ENCODE measurements around the gene TCEA3. TPM values are rescaled to one million over a fixed set of nuclear protein-coding genes. Genes with fewer than 3 reads are reported as not detected.

TCEA3 gene
- total RNA-seq, 2 donors from 2014 or later, result 110 to 140 TPM

GRCh38 chr1:23470282-23471070, 45.9 kb upstream of the TCEA3 start:
- ATAC-seq (no peak), DNase-seq (peak in 2 of 4 donors; percentile 24 to 29)
- Histone ChIP-seq H3K36me3 (replicated peaks in 1 of 2; ENCODE audit: insufficient read depth in 1 of 2, low read depth in 2 of 2) (no peaks in the 10 kb centered on the region), H3K4me1 (peaks cover 24% of the 10 kb centered on the region), H3K27me3 (no peaks in the 10 kb centered on the region), H3K4me3 (no peak overlapping the region), H3K27ac (no peak overlapping the region), H3K9me3 (no peaks in the 10 kb centered on the region)
- WGBS, 2 donors, result 73 to 74% methylated on average over 8 to 12 of the region's 12 CpGs
- TF ChIP-seq CTCF (IDR thresholded peaks at IDR 0.05) (no peak), POLR2A (IDR thresholded peaks at IDR 0.05) (no peak)
- intact Hi-C loops (cut with DNase I), result no loop called here

- Histone ChIP-seq H3K4me3 (no peak overlapping the region), H3K27me3 (no peaks in the 10 kb centered on the region), H3K4me1 (peaks cover 14% of the 10 kb centered on the region), H3K9me3 (no peaks in the 10 kb centered on the region), H3K36me3 (replicated peaks in 1 of 2; ENCODE audit: insufficient read depth in 1 of 2, low read depth in 2 of 2) (no peaks in the 10 kb centered on the region), H3K27ac (no peak overlapping the region)
- intact Hi-C loops (cut with DNase I), result no loop called here
- ATAC-seq, result no peak
- WGBS, 2 donors, result 27 to 32% methylated on average over 5 of the region's 5 CpGs
- no peak for TF ChIP-seq CTCF (IDR thresholded peaks at IDR 0.05)
- TF ChIP-seq POLR2A (IDR thresholded peaks at IDR 0.05), result no peak
- DNase-seq, result no peak
Observed at GRCh38 chr1:23469372-23469982, 44.9 kb upstream of the TCEA3 start.

- Histone ChIP-seq H3K9me3 (no peaks in the 10 kb centered on the region), H3K4me1 (no peaks in the 10 kb centered on the region), H3K27ac (no peak overlapping the region), H3K4me3 (no peak overlapping the region), H3K27me3 (no peaks in the 10 kb centered on the region), H3K36me3 (replicated peaks in 1 of 2; ENCODE audit: insufficient read depth in 1 of 2, low read depth in 2 of 2) (no peaks in the 10 kb centered on the region)
- TF ChIP-seq POLR2A (IDR thresholded peaks at IDR 0.05), result no peak
- no peak for TF ChIP-seq CTCF (IDR thresholded peaks at IDR 0.05)
- DNase-seq (no peak), ATAC-seq (no peak)
- intact Hi-C loops (cut with DNase I), result no loop called here
- WGBS, 2 donors, result 96 to 100% methylated on average over 3 of the region's 3 CpGs
Observed at GRCh38 chr1:23466423-23466989, 42.0 kb upstream of the TCEA3 start.

GRCh38 chr1:23463286-23463685, 38.7 kb upstream of the TCEA3 start:
- intact Hi-C loops (cut with DNase I), result no loop called here
- H3K9me3 ChIP-seq, result no peaks in the 10 kb centered on the region
- H3K27me3 ChIP-seq, result no peaks in the 10 kb centered on the region
- no peak overlapping the region for H3K4me3 ChIP-seq
- WGBS, 2 donors, result 89 to 90% methylated on average over 3 of the region's 3 CpGs
- ATAC-seq (no peak), DNase-seq (no peak)
- H3K36me3 ChIP-seq (replicated peaks in 1 of 2; ENCODE audit: insufficient read depth in 1 of 2, low read depth in 2 of 2), result no peaks in the 10 kb centered on the region
- no peaks in the 10 kb centered on the region for H3K4me1 ChIP-seq
- H3K27ac ChIP-seq, result no peak overlapping the region
- TF ChIP-seq POLR2A (IDR thresholded peaks at IDR 0.05) (no peak), CTCF (IDR thresholded peaks at IDR 0.05) (no peak)

All from body of pancreas (tissue), 4 donors.